Upper lobe of left lung (tissue), 4 donors: ENCODE results near the gene ZP2.

ENCODE experiments used
- EP300 ChIP-seq, 4 donors: sonication (generic); formaldehyde crosslinking; IDR thresholded peaks; one replicate each; pipeline ENCODE4 v1.5.1; 2017; ENCODE audit warnings: antibody characterized with exemption in 4 of 4, control low read depth in 2 of 4
- POLR2A ChIP-seq, 4 donors: fragments of 450-650 bp; IDR thresholded peaks; one replicate each; pipeline ENCODE4 v1.5.1; 2016 to 2017; ENCODE audit warnings: antibody characterized with exemption in 4 of 4, mild to moderate bottlenecking in 2 of 4
- POLR2AphosphoS5 ChIP-seq, 2 donors: sonication (generic); formaldehyde crosslinking; IDR thresholded peaks; one replicate each; pipeline ENCODE4 v1.5.1; 2017; ENCODE audit warnings: antibody characterized with exemption in 2 of 2
- TF ChIP-seq, protein P1 (sequence below), 6 experiments: fragments of 450-650 bp in 4 of 6; fragments of 200-600 bp in 2 of 6; sonication (generic) in 2 of 6; IDR thresholded peaks; one replicate each; pipeline ENCODE4 v1.5.1; 2016 to 2019; ENCODE audit warnings: antibody characterized with exemption in 6 of 6

DNA sequence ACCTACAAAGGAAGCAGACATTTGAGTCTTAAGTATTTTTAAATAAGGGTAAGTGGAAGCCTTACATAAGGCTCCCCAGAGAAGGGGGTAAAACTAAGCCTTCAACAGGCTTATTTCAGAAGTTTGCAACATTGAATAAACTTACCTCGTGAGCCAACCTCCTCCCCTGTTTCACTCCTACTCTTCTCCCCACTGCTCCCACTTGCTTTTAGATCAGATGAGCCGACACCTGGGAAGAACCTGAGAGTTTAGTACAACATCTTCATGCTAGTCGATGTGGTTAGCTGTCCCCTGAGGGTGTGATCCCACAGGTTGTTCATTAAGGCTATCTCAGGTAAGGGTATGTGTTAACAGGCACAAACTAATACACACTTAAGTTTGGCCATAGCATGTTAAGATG lies 13.8 kb downstream of the ZP2 start:
- TF ChIP-seq EP300 (IDR thresholded peaks at IDR 0.05) (no peak), POLR2AphosphoS5 (IDR thresholded peaks at IDR 0.05) (no peak), POLR2A (IDR thresholded peaks at IDR 0.05) (no peak)
- TF ChIP-seq, protein P1, sequence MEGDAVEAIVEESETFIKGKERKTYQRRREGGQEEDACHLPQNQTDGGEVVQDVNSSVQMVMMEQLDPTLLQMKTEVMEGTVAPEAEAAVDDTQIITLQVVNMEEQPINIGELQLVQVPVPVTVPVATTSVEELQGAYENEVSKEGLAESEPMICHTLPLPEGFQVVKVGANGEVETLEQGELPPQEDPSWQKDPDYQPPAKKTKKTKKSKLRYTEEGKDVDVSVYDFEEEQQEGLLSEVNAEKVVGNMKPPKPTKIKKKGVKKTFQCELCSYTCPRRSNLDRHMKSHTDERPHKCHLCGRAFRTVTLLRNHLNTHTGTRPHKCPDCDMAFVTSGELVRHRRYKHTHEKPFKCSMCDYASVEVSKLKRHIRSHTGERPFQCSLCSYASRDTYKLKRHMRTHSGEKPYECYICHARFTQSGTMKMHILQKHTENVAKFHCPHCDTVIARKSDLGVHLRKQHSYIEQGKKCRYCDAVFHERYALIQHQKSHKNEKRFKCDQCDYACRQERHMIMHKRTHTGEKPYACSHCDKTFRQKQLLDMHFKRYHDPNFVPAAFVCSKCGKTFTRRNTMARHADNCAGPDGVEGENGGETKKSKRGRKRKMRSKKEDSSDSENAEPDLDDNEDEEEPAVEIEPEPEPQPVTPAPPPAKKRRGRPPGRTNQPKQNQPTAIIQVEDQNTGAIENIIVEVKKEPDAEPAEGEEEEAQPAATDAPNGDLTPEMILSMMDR (IDR thresholded peaks at IDR 0.05) = no peak
